HepG2 (cell line): ENCODE measurements around the gene MGA. TPM values are rescaled to one million over a fixed set of nuclear protein-coding genes. Genes with fewer than 3 reads are reported as not detected.

Source experiments
- BORCS8-MEF2B ChIP-seq: sonication (generic); formaldehyde crosslinking; IDR thresholded peaks from 2 replicates; pipeline ENCODE4 v1.8.0; 2022; ENCODE audit warnings: mild to moderate bottlenecking, missing genetic modification reagents
- MAF1 ChIP-seq: sonication (generic); formaldehyde crosslinking; IDR thresholded peaks from 2 replicates; pipeline ENCODE4 v1.5.0; 2020; ENCODE audit warnings: missing genetic modification reagents, borderline replicate concordance
- NPAS2 ChIP-seq: sonication (generic); formaldehyde crosslinking; IDR thresholded peaks from 2 replicates; pipeline ENCODE4 v1.8.0; 2022; ENCODE audit warnings: mild to moderate bottlenecking, missing genetic modification reagents, borderline replicate concordance
- PCBP2 ChIP-seq: fragments of 200-400 bp; formaldehyde crosslinking; optimal IDR thresholded peaks from 2 replicates; pipeline ENCODE3; 2018; ENCODE audit warnings: low read length, low read depth; ENCODE audit not compliant: poor library complexity, severe bottlenecking
- SOX6 ChIP-seq, 2 experiments: fragments of 450-650 bp in 1 of 2; sonication (generic) in 1 of 2; formaldehyde crosslinking in 1 of 2; IDR thresholded peaks; 2 replicates each; pipeline versions ENCODE4 v1.4.0 to v1.6.1; 2017 to 2020; ENCODE audit warnings: antibody characterized with exemption in 1 of 2, mild to moderate bottlenecking in 1 of 2, missing genetic modification reagents in 1 of 2
- ZNF234 ChIP-seq: sonication (generic); formaldehyde crosslinking; conservative IDR thresholded peaks from 2 replicates; pipeline ENCODE4 v1.5.1; 2020; ENCODE audit warnings: mild to moderate bottlenecking, missing genetic modification reagents
- ZNF570 ChIP-seq: sonication (generic); formaldehyde crosslinking; IDR thresholded peaks from 2 replicates; pipeline ENCODE4 v1.4.0; 2020; ENCODE audit warnings: mild to moderate bottlenecking, missing genetic modification reagents, borderline replicate concordance
- ZNF670 ChIP-seq: sonication (generic); formaldehyde crosslinking; IDR thresholded peaks from 2 replicates; pipeline ENCODE4 v1.8.0; 2022; ENCODE audit warnings: mild to moderate bottlenecking, missing genetic modification reagents, borderline replicate concordance
- ZNF773 ChIP-seq: sonication (generic); formaldehyde crosslinking; IDR thresholded peaks from 2 replicates; pipeline ENCODE4 v1.4.0; 2020; ENCODE audit warnings: missing genetic modification reagents, borderline replicate concordance
- polyA plus RNA-seq, 8 experiments: library from polyadenylated mRNA; depleted of rRNA in 3 of 8; stranded (reverse) in 7 of 8; unstranded in 1 of 8; fragments of >200 nt; fragmentation: Illumina TruSeq in 4 of 8; extraction: Trizol in 4 of 8; gene quantifications; 2 replicates each; pipeline versions ENCODE4 v1.2.1 to v1.2.3, GENCODE V29; 2011 to 2016; ENCODE audit warnings: low read depth in 4 of 8, missing spikeins in 1 of 8, mixed read lengths in 1 of 8; ENCODE audit not compliant: insufficient read depth in 1 of 8
- total RNA-seq, 5 experiments: library from RNA; depleted of rRNA; stranded (reverse); fragments of >200 nt; fragmentation: Illumina TruSeq; extraction: Trizol; gene quantifications; 2 replicates each; pipeline ENCODE4 v1.2.3, GENCODE V29; 2016; ENCODE audit warnings: low read depth in 1 of 5
- TF ChIP-seq, protein P1 (sequence below): sonication (generic); formaldehyde crosslinking; IDR thresholded peaks from 2 replicates; pipeline ENCODE4 v1.4.0; 2020; ENCODE audit warnings: missing genetic modification reagents
- TF ChIP-seq, protein P2 (sequence below): sonication (generic); formaldehyde crosslinking; conservative IDR thresholded peaks from 2 replicates; pipeline ENCODE4 v1.4.0; 2020; ENCODE audit warnings: missing genetic modification reagents
- TF ChIP-seq, protein P3 (sequence below): sonication (generic); formaldehyde crosslinking; IDR thresholded peaks from 2 replicates; pipeline ENCODE4 v1.4.0; 2020; ENCODE audit warnings: mild to moderate bottlenecking, missing genetic modification reagents
- TF ChIP-seq, protein P4 (sequence below): sonication (generic); formaldehyde crosslinking; IDR thresholded peaks from 2 replicates; pipeline ENCODE4 v1.8.0; 2022; ENCODE audit warnings: missing genetic modification reagents, mild to moderate bottlenecking, moderate library complexity, borderline replicate concordance
- TF ChIP-seq, protein P5 (sequence below): sonication (generic); formaldehyde crosslinking; IDR thresholded peaks from 2 replicates; pipeline ENCODE4 v1.9.0; 2021; ENCODE audit warnings: missing genetic modification reagents, mild to moderate bottlenecking, borderline replicate concordance
- TF ChIP-seq, protein P6 (sequence below), 2 experiments: sonication (generic) in 1 of 2; formaldehyde crosslinking in 1 of 2; IDR thresholded peaks; 2 replicates each; pipeline versions ENCODE4 v1.4.0 to v1.6.1; 2016 to 2020; ENCODE audit warnings: borderline replicate concordance in 1 of 2, low read depth in 1 of 2, mild to moderate bottlenecking in 1 of 2, missing genetic modification reagents in 1 of 2

The MGA gene
- total and polyA plus RNA-seq, 2 of the 13 experiments (the other 11 are each of a cell fraction or from before 2014, with no cell fraction given), result 5.3 to 59.0 TPM

DNA sequence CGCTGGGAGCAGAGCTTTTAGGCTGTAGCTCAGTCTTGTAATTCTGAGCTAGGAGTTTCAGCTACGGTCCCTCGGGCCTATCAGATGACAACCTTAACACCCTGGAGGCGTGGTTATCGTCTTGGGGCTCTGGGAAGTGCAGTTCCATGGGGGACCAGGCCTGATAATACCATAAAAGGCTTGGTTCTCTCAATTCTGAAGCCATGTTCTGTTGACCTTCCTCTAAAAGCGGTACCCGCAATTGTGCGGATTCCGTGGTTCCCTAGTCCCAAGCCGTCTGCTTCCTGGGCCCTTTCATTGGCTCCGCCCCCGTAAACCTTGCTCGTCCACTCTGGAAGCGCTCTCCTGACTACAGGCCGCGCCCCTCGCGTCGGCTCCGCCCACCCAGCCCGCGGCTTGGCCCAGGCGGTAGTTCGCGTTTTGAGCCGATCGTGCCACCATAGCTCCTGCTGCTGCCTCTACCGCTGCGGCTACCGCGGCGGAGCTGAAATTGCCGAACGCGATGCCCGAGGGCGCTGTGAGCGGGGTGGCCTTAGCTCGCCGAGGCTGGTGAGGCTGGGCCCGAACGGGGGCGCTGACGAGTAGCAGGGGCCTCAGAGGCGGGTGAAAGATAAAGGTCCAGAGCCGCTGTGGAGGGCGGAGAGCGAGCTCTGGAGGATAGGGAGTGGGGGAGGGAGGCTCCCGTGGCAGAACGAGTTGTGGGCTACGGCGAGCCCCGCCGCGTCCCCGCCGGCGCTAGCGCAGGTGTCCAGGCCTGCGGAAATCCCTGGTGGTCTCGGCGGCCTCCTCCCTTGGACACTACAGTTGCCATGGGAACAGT lies 114.1 kb downstream of the MGA start, which contains the start of gene MAPKBP1 (continued):
- TF ChIP-seq, protein P1, sequence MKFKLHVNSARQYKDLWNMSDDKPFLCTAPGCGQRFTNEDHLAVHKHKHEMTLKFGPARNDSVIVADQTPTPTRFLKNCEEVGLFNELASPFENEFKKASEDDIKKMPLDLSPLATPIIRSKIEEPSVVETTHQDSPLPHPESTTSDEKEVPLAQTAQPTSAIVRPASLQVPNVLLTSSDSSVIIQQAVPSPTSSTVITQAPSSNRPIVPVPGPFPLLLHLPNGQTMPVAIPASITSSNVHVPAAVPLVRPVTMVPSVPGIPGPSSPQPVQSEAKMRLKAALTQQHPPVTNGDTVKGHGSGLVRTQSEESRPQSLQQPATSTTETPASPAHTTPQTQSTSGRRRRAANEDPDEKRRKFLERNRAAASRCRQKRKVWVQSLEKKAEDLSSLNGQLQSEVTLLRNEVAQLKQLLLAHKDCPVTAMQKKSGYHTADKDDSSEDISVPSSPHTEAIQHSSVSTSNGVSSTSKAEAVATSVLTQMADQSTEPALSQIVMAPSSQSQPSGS, result peak; percentile 72
- TF ChIP-seq, protein P2, sequence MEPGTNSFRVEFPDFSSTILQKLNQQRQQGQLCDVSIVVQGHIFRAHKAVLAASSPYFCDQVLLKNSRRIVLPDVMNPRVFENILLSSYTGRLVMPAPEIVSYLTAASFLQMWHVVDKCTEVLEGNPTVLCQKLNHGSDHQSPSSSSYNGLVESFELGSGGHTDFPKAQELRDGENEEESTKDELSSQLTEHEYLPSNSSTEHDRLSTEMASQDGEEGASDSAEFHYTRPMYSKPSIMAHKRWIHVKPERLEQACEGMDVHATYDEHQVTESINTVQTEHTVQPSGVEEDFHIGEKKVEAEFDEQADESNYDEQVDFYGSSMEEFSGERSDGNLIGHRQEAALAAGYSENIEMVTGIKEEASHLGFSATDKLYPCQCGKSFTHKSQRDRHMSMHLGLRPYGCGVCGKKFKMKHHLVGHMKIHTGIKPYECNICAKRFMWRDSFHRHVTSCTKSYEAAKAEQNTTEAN (CRISPR knock-in tag), result peak; percentile 51
- TF ChIP-seq ZNF234 (CRISPR knock-in tag) (no peak), SOX6 (IDR thresholded peaks at IDR 0.05) (no peak), SOX6 (CRISPR knock-in tag; IDR thresholded peaks at IDR 0.05) (peak; percentile 87), BORCS8-MEF2B (CRISPR knock-in tag) (peak; percentile 90), PCBP2 (no peak), ZNF570 (no peak), MAF1 (CRISPR knock-in tag) (no peak), ZNF670 (CRISPR knock-in tag) (peak; percentile 78; the same call in 1 of the 2 replicates), ZNF773 (CRISPR knock-in tag) (peak; percentile 4; the same call in 1 of the 2 replicates), NPAS2 (CRISPR knock-in tag) (no peak)
- TF ChIP-seq, protein P3, sequence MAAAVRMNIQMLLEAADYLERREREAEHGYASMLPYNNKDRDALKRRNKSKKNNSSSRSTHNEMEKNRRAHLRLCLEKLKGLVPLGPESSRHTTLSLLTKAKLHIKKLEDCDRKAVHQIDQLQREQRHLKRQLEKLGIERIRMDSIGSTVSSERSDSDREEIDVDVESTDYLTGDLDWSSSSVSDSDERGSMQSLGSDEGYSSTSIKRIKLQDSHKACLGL, result no peak
- TF ChIP-seq, protein P4, sequence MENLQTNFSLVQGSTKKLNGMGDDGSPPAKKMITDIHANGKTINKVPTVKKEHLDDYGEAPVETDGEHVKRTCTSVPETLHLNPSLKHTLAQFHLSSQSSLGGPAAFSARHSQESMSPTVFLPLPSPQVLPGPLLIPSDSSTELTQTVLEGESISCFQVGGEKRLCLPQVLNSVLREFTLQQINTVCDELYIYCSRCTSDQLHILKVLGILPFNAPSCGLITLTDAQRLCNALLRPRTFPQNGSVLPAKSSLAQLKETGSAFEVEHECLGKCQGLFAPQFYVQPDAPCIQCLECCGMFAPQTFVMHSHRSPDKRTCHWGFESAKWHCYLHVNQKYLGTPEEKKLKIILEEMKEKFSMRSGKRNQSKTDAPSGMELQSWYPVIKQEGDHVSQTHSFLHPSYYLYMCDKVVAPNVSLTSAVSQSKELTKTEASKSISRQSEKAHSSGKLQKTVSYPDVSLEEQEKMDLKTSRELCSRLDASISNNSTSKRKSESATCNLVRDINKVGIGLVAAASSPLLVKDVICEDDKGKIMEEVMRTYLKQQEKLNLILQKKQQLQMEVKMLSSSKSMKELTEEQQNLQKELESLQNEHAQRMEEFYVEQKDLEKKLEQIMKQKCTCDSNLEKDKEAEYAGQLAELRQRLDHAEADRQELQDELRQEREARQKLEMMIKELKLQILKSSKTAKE (CRISPR knock-in tag), result no peak
- TF ChIP-seq, protein P5, sequence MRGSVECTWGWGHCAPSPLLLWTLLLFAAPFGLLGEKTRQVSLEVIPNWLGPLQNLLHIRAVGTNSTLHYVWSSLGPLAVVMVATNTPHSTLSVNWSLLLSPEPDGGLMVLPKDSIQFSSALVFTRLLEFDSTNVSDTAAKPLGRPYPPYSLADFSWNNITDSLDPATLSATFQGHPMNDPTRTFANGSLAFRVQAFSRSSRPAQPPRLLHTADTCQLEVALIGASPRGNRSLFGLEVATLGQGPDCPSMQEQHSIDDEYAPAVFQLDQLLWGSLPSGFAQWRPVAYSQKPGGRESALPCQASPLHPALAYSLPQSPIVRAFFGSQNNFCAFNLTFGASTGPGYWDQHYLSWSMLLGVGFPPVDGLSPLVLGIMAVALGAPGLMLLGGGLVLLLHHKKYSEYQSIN (CRISPR knock-in tag), result no peak
- TF ChIP-seq, protein P6, sequence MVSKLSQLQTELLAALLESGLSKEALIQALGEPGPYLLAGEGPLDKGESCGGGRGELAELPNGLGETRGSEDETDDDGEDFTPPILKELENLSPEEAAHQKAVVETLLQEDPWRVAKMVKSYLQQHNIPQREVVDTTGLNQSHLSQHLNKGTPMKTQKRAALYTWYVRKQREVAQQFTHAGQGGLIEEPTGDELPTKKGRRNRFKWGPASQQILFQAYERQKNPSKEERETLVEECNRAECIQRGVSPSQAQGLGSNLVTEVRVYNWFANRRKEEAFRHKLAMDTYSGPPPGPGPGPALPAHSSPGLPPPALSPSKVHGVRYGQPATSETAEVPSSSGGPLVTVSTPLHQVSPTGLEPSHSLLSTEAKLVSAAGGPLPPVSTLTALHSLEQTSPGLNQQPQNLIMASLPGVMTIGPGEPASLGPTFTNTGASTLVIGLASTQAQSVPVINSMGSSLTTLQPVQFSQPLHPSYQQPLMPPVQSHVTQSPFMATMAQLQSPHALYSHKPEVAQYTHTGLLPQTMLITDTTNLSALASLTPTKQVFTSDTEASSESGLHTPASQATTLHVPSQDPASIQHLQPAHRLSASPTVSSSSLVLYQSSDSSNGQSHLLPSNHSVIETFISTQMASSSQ (IDR thresholded peaks at IDR 0.05; ENCODE audit: low read depth), result no peak
- TF ChIP-seq, protein P6 (CRISPR knock-in tag; IDR thresholded peaks at IDR 0.05; ENCODE audit: borderline replicate concordance), result peak; percentile 72; the same call in 1 of the 2 replicates
